HG02870 (cell line): Measurements from ENCODE around the gene RECQL5.
A peak's percentile ranks its signal among the peaks of the same experiment; 100 is the strongest.
"Not testable (repeated sequence)": the region's sequence is repeated elsewhere in the genome, so short reads cannot be mapped to it uniquely, and the experiment has no call there.

ENCODE experiments used
- ATAC-seq: cut with Tn5 transposase; IDR thresholded peaks from one replicate; pipeline ENCODE4 v1.9.1; 2021; ENCODE audit warnings: mild to moderate bottlenecking, moderate library complexity; ENCODE audit not compliant: unreplicated experiment

The RECQL5 gene

DNA sequence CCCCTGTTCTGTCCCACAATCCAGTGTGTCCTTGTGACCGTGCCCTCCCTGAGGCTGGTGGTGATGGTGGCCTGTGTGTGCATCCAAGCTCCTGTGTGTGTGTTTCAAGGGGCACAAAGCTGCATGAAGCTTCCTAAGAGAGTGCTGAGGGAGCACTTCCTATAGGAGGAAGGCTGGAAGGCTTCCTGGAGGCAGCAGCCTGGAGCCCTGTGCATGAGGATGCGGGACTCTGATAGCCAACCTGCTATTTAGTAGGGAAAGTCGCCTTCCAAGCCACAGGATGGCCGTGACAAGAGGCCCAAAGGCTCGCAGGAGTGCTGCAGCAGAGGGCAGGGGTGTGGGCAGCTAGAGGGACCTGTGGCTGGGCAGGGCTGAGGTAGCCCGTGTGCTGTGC lies 71.0 kb downstream of the RECQL5 start:
- no peak for ATAC-seq

DNA sequence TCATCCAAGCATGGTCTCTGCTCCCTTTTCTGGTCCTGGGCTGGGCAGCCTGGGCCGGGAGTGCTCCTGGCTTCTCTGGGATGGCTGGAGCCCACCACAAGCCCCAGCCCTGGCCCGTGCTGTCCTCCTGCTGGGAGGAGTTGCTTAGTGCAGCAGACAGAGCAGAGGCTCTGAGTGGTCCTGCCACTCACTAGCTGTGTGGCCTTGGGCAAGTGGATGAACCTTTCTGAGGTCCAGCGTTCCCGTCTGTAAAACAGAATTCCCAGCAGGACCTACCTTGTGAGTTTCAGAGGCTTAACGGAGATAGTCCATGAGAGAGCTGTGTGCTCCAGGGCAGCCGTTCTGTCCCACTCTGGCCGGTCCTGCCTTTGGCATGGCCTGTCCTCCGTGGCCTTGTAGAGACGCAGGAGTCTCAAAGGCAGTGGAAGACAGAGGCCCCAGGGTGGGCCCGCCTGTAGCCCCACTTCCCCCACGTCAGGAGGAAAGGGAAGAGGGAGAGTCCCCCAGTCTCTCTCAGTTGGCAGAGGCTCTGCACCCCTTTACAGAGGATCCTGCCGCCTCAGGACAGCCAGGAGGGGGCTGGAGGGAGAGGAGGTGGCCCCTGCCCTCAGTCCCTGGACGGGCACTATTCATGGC lies 71.6 kb downstream of the RECQL5 start:
- ATAC-seq, result no peak

DNA sequence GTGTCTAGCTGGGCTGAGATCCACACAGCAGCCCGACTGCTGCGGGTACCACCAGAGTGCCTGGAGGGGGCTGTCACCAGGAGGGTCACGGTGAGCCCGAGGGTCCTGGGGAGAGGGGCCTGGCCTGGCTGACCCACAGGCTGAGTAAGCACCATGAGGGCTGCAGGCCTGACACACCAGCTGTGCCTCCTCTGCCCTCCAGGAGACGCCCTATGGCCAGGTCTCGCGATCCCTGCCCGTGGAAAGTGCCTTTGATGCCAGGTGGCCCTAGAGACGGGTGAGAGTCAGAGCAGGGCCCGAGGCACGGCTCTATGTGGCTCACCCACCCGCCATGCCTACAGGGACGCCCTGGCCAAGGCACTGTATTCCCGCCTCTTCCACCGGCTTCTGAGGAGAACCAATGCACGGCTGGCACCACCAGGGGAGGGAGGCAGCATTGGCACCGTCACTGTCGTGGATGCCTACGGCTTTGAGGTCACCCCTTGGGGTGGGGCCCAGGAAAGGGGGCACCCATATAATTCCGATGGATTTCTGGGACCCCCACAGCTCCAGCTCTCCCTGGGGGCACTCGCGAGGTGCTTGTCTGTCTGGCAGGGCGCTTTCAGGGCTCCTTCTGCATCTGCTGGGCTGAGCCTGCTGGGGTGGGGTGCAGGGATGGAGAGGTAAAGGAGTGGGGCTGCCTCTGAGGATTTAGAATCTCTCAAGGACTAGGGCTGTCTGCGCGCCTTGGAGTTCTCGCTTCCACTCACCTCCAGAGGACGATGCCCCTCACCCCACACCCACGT lies 72.3 kb downstream of the RECQL5 start:
- ATAC-seq, result no peak

DNA sequence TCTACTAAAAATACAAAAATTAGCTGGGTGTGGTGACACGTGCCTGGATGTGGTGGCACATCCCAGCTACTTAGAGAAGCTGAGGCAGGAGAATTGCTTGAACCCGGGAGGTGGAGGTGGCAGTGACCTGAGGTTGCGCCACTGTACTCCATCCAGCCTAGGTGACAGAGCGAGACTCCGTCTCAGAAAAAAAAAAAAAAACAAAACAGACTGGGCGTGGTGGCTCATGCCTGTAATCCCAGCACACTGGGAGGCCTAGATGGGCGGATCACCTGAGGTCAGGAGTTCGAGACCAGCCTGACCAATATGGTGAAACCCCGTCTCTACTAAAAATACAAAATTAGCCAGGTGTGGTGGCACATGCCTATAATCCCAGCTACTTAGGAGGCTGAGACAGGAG lies 73.5 kb downstream of the RECQL5 start:
- not testable (repeated sequence) for ATAC-seq

DNA sequence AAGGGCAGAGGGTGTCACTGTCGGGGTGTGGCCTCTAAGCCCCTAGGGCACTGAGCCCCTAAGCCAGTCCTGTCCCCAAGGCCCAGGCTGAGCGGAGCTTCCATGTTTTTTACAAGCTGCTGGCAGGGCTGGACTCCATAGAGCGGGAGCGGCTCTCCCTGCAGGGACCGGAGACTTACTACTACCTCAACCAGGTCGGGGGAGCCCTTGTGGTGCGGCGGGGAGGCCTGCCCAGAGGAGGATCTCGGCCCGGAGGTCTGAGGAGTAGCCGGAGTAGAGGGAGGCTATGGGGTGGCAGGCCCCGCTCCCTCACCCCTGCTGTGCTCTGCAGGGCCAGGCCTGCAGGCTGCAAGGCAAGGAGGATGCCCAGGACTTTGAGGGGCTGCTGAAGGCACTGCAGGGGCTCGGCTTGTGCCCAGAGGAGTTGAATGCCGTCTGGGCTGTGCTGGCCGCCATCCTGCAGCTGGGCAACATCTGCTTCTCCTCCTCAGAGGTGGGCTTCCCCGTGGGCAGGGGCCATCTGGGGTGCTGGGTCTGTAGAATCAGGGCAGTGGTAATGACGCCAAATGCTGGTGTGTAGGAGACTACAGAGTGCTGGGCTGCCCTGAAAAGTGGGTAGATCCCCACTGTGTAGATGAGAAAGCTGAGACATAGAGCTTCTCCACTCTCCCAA lies 74.5 kb downstream of the RECQL5 start:
- ATAC-seq, result no peak

DNA sequence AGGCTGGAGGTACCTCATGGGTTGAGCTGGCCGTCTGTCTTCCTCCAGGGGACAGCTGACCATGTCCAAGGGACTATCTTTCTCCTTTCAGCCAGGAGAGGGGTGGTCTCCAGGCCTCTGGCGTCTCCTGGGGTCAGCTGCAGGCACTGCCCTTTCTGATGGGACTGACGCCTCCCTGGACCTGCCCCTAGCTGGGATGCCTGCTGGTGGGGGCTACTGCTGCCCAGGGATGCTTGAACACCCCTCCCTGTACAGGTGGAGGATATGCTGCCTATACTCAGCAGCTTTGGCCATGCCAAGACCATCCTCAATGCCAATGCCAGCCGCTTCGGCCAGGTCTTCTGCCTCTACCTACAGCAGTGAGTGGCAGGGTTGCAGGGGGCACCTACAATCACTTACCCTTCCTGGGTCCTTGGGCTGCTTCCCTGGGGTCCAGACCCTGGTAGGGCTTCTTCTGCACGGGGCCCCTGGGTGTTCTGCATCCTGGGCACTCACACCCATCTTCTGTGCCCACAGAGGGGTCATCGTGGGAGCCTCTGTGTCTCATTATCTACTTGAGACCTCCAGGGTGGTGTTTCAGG lies 75.1 kb downstream of the RECQL5 start:
- no peak for ATAC-seq

DNA sequence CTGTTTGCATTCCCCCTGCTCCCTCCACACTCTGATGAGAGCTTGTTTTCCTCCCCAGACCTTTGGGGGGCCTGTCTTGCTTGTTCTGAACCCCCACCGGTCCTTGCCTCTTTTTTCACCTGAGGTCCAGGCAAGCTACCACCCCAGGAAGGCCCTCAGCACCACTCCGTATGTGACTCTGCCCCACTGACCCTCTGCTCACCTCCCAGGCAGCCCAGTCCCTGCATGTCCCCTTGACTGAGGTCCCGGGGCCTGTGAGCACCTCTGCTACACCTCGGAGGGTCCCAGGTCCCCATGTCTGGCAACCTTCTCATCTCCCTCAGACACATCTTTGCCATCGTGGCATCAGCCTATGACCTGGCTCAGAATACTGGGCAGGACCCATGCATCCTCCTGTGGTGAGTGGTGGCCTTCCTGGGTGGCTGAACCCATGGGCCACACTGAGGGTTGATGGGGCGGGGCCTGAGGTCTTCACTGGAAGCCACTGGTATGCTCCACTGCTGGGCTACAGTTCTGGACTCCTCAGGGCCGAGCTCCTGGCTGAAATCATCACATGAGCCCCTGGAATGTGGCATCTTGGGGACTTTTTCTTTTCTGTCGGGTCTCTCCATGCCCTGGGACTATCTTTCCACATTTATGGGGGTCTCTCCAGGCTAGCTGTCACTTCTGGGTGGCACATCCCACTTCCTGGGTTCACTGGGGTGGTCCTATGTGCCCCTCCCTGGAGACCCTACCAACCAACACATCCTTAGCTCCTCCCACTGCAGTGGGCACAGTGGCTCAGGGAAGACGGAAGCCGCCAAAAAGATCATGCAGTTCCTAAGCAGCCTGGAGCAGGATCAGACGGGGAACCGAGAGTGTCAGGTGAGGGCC lies 75.9 kb downstream of the RECQL5 start:
- ATAC-seq, result no peak

DNA sequence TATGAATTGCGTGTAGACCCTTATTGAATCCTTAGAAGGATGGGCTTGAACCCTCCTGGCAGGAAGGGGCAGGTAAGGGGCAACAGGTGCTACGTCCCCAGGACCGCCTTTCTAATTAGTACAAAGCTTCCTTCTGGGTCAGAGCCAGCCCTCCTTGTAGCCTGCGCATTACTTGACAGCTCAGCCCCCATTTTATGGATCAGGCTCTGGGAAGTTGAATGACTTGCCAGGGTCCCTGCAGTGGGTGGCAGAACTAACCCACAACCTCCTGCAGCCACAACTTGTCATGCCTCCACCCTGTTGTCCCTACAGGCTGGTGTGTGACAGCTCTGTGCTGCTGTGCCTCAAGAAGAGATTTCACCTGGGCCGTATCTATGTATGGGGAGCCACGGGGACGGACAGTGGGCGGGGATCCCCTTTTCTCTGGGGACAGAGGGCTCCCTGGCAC lies 76.6 kb downstream of the RECQL5 start:
- ATAC-seq, result no peak

DNA sequence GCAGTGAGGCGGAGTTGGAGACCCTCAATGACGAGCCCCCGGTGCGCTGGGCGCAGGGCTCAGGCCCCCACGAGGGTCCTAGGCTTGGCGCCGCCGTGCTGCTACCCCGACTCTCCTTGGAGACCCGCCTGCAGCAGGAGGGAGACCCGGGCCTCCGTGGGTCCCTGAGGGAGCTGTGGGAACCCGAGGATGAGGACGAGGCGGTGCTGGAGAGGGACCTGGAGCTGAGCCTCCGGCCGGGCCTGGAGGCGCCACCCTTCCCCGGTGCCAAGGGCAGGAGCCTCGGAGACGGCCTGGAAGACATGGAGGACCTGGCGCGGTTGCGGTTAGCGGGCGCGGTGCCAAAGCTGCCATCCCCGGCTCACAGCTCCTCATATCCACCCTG lies 77.0 kb downstream of the RECQL5 start:
- ATAC-seq, result no peak

DNA sequence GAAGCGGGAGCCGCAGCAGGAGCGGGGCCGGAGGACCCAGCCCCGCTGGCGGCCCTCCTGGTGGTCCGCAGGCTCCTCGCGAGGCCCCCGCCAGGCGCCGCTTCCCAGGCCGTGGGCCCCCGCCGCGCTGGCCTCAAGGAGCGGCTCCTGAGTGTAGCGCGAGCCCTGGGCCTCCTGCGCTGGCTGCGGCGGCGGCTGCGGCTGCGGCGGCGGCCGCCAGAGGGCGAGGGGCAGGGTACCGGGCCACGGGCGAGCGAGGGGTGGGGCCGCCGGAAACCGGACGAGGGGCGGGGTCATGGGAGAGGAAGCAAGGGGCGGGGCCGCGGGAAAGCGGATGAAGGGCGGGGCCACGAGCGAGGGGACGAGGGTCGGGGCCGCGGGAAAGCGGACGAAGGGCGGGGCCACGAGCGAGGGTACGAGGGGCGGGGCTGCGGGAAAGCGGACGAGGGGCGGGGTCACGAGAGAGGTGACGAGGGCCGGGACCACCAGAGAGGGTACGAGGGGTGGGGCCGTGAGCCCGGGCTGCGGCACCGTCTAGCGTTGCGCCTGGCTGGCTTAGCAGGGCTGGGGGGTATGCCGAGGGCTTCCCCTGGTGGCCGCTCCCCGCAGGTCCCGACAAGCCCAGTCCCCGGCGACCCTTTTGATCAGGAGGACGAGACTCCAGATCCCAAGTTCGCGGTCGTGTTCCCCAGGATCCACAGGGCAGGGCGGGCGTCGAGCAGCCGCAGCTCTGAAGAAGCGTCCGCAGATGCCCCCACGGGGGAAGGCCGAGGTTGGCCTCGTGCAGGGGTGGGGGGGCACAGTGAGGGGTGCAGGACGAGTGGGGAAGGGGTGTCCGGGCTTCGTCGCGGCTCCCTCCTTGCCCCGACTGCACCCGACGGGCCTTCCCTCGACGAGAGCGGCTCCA lies 77.7 kb downstream of the RECQL5 start:
- peak; percentile 72 for ATAC-seq

DNA sequence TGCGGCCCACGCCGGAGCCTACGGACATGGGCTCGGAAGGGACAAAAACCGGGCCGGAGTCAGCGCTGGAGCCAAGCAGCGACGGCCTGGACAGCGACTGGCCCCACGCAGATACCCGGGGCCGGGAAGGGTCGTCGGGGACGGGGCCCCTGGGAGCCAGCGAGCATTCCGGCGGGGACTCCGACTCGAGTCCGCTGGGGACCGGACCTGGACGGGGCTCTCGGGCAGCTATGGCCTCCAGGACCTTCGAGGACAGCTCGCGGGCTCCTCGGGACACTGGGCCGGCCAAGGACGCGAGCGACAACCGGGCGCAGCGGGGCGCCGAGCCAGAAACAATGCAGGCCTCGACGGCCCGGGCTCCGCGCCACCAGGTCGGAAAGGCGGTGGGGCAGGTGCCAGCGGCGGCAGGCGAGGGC lies 78.3 kb downstream of the RECQL5 start:
- peak; percentile 5 for ATAC-seq

DNA sequence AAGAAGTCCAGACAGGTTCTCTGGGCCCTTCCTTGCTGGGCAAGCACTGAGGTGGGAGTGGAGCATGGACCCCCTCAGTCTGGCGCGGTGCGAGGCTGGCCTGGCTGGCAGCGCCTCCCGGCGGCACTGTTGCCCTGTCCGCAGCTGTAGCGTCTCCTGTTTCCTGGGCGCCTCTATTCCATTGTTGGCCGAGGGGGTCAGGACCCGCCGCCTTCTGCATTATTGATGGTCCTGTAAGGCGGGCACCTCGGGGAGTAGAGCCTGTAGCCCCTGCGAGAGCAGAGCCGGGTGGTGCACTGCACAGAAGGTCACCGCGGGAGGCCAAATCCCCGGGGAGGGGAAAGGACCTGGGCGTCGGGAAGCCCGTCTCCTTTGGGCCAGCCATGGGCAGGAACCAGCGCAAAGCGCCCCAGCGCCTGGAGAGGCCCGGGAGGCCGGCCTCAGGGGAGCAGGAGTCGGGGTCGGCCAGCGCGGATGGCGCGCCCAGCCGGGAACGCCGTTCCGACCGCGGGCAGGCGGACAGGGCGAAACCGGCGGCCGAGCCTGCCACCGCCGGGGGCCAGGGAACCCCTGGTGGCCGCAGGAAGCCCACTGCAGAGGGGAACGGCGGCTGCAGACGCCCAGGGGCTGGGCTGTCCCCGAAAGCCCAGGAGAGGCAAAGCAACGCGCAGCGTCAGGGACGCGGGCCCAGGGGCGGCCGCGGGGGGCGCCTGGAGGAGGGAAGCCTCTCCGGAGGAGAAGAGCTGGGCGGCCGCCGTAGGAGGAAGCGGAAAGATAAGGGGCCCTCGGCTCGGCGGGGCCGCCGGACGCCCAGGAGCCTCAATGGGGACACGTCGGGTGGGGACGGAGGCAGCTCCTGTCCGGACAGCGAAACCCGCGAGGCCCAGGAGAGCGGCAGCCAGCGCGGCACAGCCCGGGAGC lies 79.0 kb downstream of the RECQL5 start, which contains the start of gene MYO15B:
Gene MYO15B (plus strand): TSS at position 126 of the 921 bp plus-strand sequence. CDS start 258 bp downstream, at position 384.
- no peak for ATAC-seq

DNA sequence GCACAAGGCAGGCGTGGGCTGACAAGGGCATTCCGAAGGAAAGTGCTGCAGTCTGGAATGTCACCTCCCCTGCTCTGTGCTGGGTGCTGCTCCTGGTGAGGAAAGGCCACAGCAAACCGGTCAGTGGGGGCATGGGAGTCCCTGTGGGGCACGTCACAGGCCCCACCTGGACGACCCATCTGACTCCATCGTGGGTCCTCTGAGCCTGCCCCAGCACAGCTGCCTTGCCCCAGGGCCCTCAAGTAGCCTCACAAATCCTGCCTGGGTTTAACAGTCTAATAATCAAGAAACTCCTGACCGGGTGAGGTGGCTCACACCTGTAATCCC lies 82.1 kb downstream of the RECQL5 start:
- no peak for ATAC-seq

DNA sequence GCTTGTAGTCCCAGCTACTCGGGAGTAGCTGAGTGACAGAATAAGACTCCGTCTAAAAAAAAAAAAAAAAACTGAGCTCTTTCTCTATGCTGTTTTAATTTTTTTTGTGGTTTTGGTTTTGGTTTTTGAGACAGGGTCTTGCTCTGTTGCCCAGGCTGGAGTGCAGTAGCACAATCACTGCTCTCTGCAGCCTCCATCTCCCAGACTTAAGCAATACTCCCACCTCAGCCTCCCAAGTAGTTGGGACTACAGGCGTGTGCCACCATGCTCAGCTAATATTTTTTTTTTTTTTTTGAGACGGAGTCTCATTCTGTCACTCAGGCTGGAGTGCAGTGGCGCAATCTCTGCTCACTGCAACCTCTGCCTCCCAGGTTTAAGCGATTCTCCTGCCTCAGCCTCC lies 83.8 kb downstream of the RECQL5 start:
- not testable (repeated sequence) for ATAC-seq

DNA sequence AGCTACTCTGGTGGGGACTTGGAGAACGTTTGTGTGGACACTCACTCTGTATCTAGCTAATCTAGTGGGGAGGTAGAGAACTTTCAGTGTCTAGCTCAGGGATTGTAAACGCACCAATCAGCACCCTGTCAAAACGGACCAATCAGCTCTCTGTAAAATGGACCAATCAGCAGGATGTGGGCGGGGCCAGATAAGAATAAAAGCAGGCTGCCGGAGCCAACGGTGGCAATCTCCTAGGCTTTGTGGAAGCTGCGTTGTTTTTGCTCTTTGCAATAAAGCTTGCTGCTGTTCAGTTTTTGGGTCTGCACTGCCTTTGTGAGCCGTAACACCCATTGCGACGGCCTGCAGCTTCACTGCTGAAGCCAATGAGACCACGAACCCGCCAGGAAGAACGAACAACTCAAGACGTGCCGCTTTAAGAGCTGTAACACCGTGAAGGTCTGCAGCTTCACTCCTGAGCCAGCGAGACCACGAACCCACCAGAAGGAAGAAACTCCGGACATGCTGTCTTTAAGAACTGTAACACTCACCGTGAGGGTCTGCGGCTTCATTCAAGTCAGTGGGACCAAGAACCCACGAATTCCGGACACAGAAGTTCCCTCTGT lies 85.7 kb downstream of the RECQL5 start:
- not testable (repeated sequence) for ATAC-seq
